GM12878 (cell line): ENCODE data around the gene NAE1. TPM values are rescaled to one million over a fixed set of nuclear protein-coding genes. Genes with fewer than 3 reads are reported as not detected.

ENCODE experiments used
- ATAC-seq: fragments of 200-7000 bp; cut with Tn5 transposase; 3 replicates; pipeline ENCODE4 v1.9.1; 2020; ENCODE audit warnings: mild to moderate bottlenecking, moderate library complexity
- BruUV-seq: library from RNA; stranded (reverse); fragments of 400-500 nt; replicated peaks from 2 replicates; lab custom pipeline; 2021; lab: Mats Ljungman, UMichigan
- CTCF ChIA-PET: fragments of 300-600 bp; sonication (Branson Sonifier 250); formaldehyde crosslinking; extraction: SDS; loops from one replicate; lab custom pipeline; 2021; ENCODE audit warnings: inconsistent platforms; lab: Yijun Ruan, JAX
- POLR2A ChIA-PET: fragments of 350-600 bp; formaldehyde crosslinking; extraction: SDS; loops from one replicate; lab custom pipeline; 2021; ENCODE audit warnings: inconsistent platforms; lab: Charles Lee
- RAD21 ChIA-PET: fragments of 300-600 bp; sonication (Branson Sonifier 250); formaldehyde crosslinking; loops from one replicate; lab custom pipeline; 2023; ENCODE audit warnings: antibody characterized with exemption; ENCODE audit not compliant: unreplicated experiment; lab: Charles Lee
- SMC1A ChIA-PET: fragments of 300-600 bp; sonication (Branson Sonifier 250); formaldehyde crosslinking; loops from one replicate; lab custom pipeline; 2023; ENCODE audit not compliant: unreplicated experiment, uncharacterized antibody; lab: Charles Lee
- DNase-seq: peaks from one replicate; pipeline ENCODE4 v3.0.0-alpha.2; 2011; ENCODE audit warnings: low read depth, low spot score
- FAIRE-seq: peaks from 3 replicates; lab custom pipeline; 2011; peaks lifted over from hg19 to GRCh38; lab: Jason Lieb, UNC
- H2AFZ ChIP-seq: 2 replicates; pipeline ENCODE4 v1.6.0; 2011; ENCODE audit warnings: low read depth, low read length, control low read depth; ENCODE audit not compliant: control insufficient read depth
- H3K27ac ChIP-seq: 2 replicates; pipeline ENCODE4 v1.5.1; 2011; ENCODE audit warnings: control low read depth; ENCODE audit not compliant: control insufficient read depth, insufficient read depth
- H3K27me3 ChIP-seq, 2 experiments: replicated peaks in 1 of 2; 2 replicates each; pipeline versions ENCODE4 v1.6.0 to v1.6.1; 2011; ENCODE audit warnings: low read length in 1 of 2; ENCODE audit not compliant: control insufficient read depth in 2 of 2, insufficient read depth in 2 of 2
- H3K36me3 ChIP-seq, 2 experiments: 2 replicates each; pipeline ENCODE4 v1.5.1; 2011; ENCODE audit warnings: low read length in 1 of 2; ENCODE audit not compliant: control insufficient read depth in 2 of 2, insufficient read depth in 2 of 2
- H3K4me1 ChIP-seq: 2 replicates; pipeline ENCODE4 v1.6.1; 2011; ENCODE audit warnings: mild to moderate bottlenecking, low read length, moderate library complexity, mixed read lengths; ENCODE audit not compliant: control insufficient read depth, insufficient read depth
- H3K4me2 ChIP-seq: 2 replicates; pipeline ENCODE4 v1.6.0; 2011; ENCODE audit warnings: control low read depth; ENCODE audit not compliant: control insufficient read depth, insufficient read depth
- H3K4me3 ChIP-seq: fragments of 200-600 bp; sonication (generic); 2 replicates; pipeline ENCODE4 v1.5.1; 2016
- H3K79me2 ChIP-seq: 2 replicates; pipeline ENCODE4 v1.6.0; 2011; ENCODE audit warnings: low read length; ENCODE audit not compliant: control insufficient read depth, insufficient read depth
- H3K9ac ChIP-seq: 2 replicates; pipeline ENCODE4 v1.8.0; 2011; ENCODE audit warnings: low read length, control low read depth, mixed read lengths; ENCODE audit not compliant: control insufficient read depth, insufficient read depth
- H3K9me3 ChIP-seq: replicated peaks from 3 replicates; pipeline ENCODE4 v1.5.1; 2011; ENCODE audit warnings: mild to moderate bottlenecking, low read length; ENCODE audit not compliant: control insufficient read depth, insufficient read depth
- H4K20me1 ChIP-seq: 2 replicates; pipeline ENCODE4 v1.6.0; 2011; ENCODE audit not compliant: control insufficient read depth, insufficient read depth
- ATF3 ChIP-seq: IDR thresholded peaks from 2 replicates; pipeline ENCODE4 v1.6.1; 2011; ENCODE audit warnings: low read depth, mild to moderate bottlenecking, low read length, moderate library complexity, borderline replicate concordance; ENCODE audit errors: extremely low read depth
- EGR1 ChIP-seq, 2 experiments: IDR thresholded peaks; 1 replicate in 1 of 2; 2 replicates in 1 of 2; pipeline ENCODE4 v1.6.1; 2011 to 2012; ENCODE audit warnings: low read depth in 2 of 2, low read length in 2 of 2, borderline replicate concordance in 1 of 2, mild to moderate bottlenecking in 1 of 2, moderate library complexity in 1 of 2
- HCFC1 ChIP-seq: fragments of 150-350 bp; IDR thresholded peaks from 2 replicates; pipeline ENCODE4 v1.6.1; 2014; ENCODE audit warnings: low read length
- IRF4 ChIP-seq: IDR thresholded peaks from 2 replicates; pipeline ENCODE4 v1.6.1; 2011; ENCODE audit warnings: low read depth, low read length
- JUND ChIP-seq: IDR thresholded peaks from 2 replicates; pipeline ENCODE4 v1.6.1; 2012; ENCODE audit warnings: low read depth, mild to moderate bottlenecking, low read length, improper control_type of control experiment, moderate library complexity
- NFIC ChIP-seq: IDR thresholded peaks from 2 replicates; pipeline ENCODE4 v1.6.1; 2012; ENCODE audit warnings: low read depth, mild to moderate bottlenecking, inconsistent platforms, low read length, moderate library complexity
- PML ChIP-seq: IDR thresholded peaks from 2 replicates; pipeline ENCODE4 v1.6.1; 2012; ENCODE audit warnings: low read length, inconsistent platforms
- TAF1 ChIP-seq: IDR thresholded peaks from 2 replicates; pipeline ENCODE4 v1.6.1; 2011; ENCODE audit warnings: mild to moderate bottlenecking, low read depth, low read length, borderline replicate concordance
- TARDBP ChIP-seq: IDR thresholded peaks from 2 replicates; pipeline ENCODE4 v1.6.1; 2016; ENCODE audit warnings: borderline replicate concordance
- USF2 ChIP-seq: IDR thresholded peaks from 2 replicates; pipeline ENCODE4 v1.6.1; 2011; ENCODE audit warnings: low read depth, low read length, improper control_type of control experiment, borderline replicate concordance
- WGBS: methylation state at CpG from one replicate; pipeline ENCODE4 v1.1.6; 2016; ENCODE audit warnings: low lambda C conversion rate; ENCODE audit not compliant: insufficient replicate concordance, insufficient coverage; ENCODE audit errors: missing lambda C conversion rate; 5-methylcytosine and 5-hydroxymethylcytosine counted together
- in situ Hi-C: fragments of 300-500 bp; cut with MboI; formaldehyde crosslinking; loops from 9 replicates; pipeline ENCODE4 v1.14.3; 2018; ENCODE audit warnings: mixed read lengths
- intact Hi-C: fragments of 100-400 bp; cut with micrococcal nuclease; formaldehyde crosslinking; loops from one replicate; pipeline ENCODE4 v1.14.2; 2022; ENCODE audit not compliant: unreplicated experiment
- polyA plus RNA-seq, 11 experiments: library from polyadenylated mRNA; depleted of rRNA in 4 of 11; unstranded in 6 of 11; stranded (reverse) in 5 of 11; fragments of >200 nt; fragmentation: Nextera tagmentation in 4 of 11; fragmentation: Illumina TruSeq in 1 of 11; extraction: Ambion mirVana in 4 of 11; extraction: Trizol in 1 of 11; gene quantifications; 1 replicate in 1 of 11; 2 replicates in 10 of 11; pipeline versions ENCODE4 v1.2.1 to v1.2.3, GENCODE V29; 2011 to 2016; ENCODE audit warnings: inconsistent platforms in 2 of 11, missing spikeins in 2 of 11, low read depth in 1 of 11
- total RNA-seq, 4 experiments: library from RNA; depleted of rRNA in 3 of 4; stranded (reverse); fragments of >200 nt in 3 of 4; fragmentation: Illumina TruSeq in 1 of 4; extraction: Trizol in 1 of 4; gene quantifications; 2 replicates each; pipeline versions ENCODE4 v1.2.1 to v1.2.3, GENCODE V29; 2013 to 2021

NAE1 gene
- total and polyA plus RNA-seq, 10 of the 15 experiments (the other 5 are each of a cell fraction or from before 2014, with no cell fraction given) = 58.7 to 106 (median 78.7) TPM

- ChIA-PET CTCF (interaction anchor here (0.8 to 10.4 kb wide), 6 partner anchors 11 to 62 kb away, joined by 3 to 73 read pairs (median 4); partner anchors contain the start of gene NAE1), RAD21 (interaction anchor here (0.8 to 1.4 kb wide), 3 partner anchors 10 to 22 kb away, joined by 3 read pairs; no protein-coding TSS in a partner anchor), SMC1A (interaction anchor here (1.0 to 1.4 kb wide), 2 partner anchors 11 to 15 kb away, joined by 3 to 8 read pairs; partner anchors contain the start of gene NAE1), POLR2A (interaction anchor here (0.6 kb wide), 1 partner anchor 22 kb away, joined by 4 read pairs; no protein-coding TSS in a partner anchor)
- Histone ChIP-seq H3K4me1 (peaks cover 5% of the 10 kb centered on the region; the same call in 1 of the 2 replicates), H3K27ac (no peak overlapping the region), H3K4me3 (no peak overlapping the region), H3K36me3 (no peaks in the 10 kb centered on the region), H3K79me2 (no peaks in the 10 kb centered on the region), H3K4me2 (no peak overlapping the region), H3K27me3 (peaks cover 4 to 10% of the 10 kb centered on the region in 2 experiments; a peak in 3 of 4 replicates), H4K20me1 (no peaks in the 10 kb centered on the region), H3K9me3 (no peaks in the 10 kb centered on the region), H2AFZ (no peak overlapping the region), H3K9ac (no peak overlapping the region)
- WGBS = 63% methylated on average over 1 of the region's 1 CpG
- in situ Hi-C loops = no loop called here
- DNase-seq (no peak), ATAC-seq (peak; percentile 55), FAIRE-seq (no peak)
- TF ChIP-seq NFIC (no peak), JUND (no peak), HCFC1 (no peak), PML (no peak), TARDBP (no peak), IRF4 (no peak), USF2 (no peak), EGR1 (IDR thresholded peaks at IDR 0.05; ENCODE audit: borderline replicate concordance in 1 of 2, low read depth in 2 of 2, low read length in 2 of 2) (no peak), TAF1 (no peak), ATF3 (no peak)
- BruUV-seq = no TSS peak
- intact Hi-C loops = no loop called here
Measured at GRCh38 chr16:66846266-66846665, 15.5 kb upstream of the NAE1 start.
